NOMO-1 treated with DMSO at 0.1 percent for 48 hours (cell line): ENCODE measurements around the gene INS.
"Not testable (repeated sequence)": the region's sequence is repeated elsewhere in the genome, so short reads cannot be mapped to it uniquely, and the experiment has no call there.

Experiments used
- DNase-seq: peaks from one replicate; lab custom pipeline; 2025; ENCODE audit not compliant: unreplicated experiment; lab: John Stamatoyannopoulos, UW

Gene INS

DNA sequence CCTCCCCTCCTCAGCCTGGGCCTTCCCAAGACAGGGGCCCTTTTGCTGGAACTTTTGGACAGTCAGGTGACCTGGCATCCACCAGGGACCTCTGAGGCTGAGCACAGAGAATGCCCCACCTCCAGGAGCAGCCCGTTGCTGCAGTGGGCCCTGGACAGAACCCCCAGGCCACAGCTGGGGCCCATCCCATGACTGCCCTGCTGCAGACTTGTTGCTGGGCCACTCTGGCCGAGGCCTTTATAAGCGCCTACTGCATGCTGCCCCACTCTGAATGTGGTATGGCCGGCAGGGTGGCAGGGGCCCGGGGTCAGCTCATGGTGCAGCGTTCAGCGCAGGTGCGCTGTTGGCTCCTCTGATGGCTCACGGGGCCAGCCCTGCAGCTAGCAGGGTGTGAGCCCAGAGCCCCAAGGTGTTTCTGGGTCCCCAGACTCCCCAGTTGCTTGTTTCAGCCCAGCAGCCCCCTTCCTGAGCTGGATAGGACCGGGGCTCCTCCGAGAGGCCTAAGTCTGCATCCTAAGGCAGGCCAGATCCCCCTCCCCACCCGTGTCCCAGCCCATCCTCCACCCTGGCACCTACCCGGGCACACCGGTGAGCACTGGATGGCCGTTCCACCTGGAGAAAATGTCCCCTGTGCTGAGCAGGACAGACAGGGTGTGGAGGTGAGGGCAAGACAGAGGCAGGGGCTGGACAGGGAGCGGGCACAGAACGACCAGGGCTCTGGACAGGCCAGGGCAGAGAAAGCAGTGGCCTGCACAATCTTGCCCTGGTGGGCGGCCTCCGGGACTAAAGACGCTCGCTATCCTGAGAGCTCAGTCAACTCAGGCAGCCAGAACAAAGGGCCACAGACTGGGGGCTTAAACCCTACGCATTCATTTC, 38.7 kb upstream of the INS start:
- DNase-seq = no peak

DNA sequence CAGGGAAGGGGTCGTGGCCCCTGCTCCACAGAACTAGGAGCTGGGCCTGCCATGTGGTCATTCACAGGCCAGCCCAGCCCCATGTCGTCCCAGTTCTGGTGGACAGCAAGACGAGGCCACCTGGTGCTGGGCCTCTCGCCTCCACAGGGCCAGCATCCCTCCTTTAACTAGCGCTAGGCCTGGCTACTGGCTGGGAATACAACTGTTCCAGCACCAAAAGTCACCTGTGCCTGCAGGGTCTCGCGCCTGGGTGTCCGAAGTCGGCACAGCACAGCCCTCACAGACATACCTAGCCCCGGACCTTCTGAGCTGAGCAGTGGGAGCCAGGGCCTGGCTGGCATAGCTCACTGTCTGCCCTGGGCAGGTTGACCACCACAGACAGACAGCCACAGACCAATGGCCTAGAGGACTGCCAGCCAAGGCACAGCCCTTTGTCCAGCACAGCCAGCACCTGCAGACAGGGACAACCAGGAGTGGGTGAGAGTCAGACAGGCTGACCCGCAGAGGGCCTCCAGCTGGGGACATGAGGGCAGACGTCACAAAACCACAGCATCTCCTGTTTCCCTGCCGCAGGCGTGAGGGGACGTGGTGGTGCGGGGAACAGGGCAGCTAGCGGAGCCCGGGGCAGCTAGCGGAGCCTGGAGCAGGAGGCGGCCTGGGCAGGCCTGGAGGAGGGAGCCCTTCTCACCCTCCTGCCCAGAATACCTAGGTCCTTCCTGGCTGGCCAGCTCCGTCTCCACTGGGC, 37.8 kb upstream of the INS start:
- DNase-seq = peak; percentile 11

DNA sequence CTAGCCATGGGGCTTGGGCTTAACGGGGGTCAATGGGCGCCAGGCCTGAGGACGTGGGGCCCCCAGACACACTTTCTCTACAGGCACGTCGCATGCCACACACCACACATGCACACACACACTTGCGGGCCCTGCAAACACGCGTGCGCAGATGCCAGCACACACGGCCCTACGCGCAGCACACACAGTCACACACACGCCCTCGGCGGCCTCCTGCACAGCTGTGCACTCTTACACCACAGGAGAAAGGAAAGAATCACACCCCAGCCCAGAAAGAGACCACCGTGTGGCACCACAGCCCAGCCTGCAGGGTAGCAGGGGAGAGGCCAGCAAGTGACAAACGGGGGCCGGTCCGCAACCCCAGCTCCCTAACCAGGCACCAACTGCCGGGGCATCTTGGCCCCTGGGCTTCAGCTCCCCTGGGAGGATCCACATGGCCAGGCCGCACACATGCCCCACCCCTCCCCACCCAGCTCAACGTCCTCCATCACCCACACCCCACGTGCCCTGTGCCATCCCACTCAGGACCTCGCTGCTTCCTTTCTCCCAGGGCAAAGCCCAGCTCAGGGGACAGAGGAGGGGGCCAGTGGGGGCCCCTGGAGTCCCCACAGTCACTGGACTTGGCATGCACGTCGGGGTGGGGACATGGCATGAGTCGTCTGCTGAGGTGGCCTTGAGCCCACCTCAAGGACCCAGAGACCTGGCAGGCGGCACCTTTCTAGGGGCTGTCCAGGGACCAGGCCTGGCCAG, 36.9 kb upstream of the INS start:
- DNase-seq = no peak

DNA sequence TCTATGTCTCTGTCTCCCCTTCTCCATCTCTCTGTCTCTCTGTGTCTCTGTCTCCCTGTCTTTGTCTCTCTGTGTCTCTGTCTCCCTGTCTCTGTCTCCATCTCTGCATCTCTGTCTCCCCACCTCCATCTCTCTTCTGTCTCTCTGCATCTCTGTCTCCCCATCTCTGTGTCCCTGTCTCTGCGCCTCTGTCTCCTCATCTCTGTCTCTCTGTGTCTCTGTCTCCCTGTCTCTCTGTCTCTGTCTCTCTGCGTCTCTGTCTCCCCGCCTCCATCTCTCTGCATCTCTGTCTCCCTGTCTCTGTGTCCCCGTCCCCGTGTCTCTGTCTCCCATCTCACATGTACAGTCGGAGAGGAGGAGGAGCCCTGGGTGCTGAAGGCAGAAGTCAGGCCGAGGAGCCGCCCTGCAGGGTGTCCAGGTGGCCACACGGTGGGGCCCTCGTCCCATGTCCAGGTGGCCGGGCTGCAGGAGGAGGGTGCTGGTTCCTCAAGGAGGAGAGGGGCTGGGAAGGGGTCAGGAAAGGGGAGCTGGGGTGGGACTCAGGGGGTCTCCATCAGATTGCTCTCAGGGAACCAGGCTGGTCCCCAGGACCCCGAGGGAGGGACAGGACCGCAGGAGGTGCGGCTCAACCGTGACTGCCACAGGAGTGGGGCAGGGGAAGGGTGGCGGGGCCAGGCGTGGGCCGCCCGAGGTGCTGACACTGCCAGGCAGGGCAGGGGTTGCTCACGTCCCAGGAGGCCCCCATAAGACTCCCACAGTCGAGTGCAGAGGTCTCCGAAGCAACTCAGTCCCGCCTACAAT, 36.2 kb upstream of the INS start:
- peak; percentile 70 for DNase-seq

DNA sequence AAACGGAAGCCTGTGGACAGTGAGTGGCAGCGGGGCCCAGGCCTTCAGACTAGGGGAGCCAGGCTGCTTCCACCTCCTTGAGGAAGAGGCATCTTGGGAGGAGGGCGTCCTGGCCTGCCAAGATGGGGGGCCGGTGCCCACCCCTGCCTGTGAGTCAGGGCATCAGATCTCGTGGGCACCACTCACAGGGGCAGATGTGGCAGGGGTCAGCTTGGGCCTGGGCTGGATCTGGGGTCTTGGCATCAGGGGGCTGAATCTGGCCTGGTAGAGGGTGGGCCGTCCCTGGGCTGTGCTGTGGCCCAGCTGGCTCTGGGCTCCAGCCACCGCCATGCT, 34.7 kb upstream of the INS start:
- DNase-seq = no peak

DNA sequence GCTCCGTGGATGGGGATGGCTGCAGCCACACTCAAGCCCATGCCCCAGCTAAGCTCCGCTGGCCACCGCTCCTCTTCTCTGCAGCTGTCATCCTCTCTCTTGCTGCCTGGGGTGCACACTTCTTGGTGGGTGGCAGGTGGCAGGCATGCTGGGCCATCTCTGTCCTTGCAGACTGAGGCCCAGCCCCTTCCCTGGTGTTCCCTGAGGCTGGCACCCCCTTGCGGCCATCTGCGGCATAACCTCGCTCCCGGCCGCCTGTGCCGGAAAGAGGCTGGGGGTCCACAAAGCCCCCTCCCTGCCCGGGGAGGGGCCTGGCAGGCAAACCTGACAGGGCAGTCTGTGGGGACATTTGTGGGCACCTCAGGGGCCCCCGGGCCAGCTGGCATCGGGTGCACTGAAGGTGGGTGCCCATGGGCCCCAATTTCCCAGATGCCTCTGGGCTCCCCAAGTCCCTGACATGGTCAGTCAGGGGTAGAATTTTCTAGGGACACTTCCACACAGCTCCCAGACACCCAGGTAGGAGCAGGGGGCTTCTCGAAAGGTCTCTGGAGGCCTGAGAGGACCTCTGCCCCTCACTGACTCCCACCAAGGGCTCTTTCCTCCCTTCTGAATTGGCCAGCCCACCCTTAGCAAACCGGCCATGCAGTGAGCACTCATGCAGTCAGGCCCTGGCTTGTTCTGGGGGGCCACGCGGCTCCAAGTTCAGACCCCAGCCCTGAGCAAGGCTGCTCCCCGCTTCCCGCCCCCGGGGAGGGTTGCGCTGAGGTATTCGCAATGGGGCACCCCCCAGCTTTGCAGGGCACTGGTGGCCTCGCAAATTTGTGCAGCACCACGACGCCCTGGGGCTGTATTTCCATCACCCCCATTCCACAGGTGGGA, 34.1 kb upstream of the INS start:
- peak; percentile 38 for DNase-seq

DNA sequence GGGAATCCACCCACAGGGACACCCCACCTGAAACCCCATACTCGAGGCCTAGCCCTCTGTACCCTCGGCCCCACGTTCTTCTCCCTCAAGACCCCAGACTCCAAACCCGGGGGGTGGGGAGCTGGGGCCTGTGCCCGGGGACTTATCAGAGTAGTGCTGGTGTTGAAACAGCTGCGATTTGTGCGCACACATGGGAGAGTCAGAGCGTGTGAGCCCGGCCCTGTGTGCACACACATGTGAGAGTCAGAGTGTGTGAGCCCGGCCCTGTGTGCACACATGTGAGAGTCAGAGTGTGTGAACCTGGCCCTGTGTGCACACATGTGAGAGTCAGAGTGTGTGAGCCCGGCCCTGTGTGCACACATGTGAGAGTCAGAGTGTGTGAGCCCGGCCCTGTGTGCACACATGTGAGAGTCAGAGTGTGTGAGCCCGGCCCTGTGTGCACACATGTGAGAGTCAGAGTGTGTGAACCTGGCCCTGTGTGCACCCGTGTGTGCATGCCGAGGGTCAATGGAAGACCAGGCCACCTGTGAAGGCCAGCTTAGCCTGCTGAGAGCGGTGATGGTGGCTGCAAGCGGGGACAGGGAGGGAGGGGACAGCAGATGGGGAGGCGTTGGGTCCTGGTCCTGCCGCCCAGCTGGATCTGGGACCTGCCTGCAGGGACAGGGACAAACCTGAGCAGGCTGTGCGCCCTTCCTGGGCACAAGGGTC, 33.0 kb upstream of the INS start:
- not testable (repeated sequence) for DNase-seq

DNA sequence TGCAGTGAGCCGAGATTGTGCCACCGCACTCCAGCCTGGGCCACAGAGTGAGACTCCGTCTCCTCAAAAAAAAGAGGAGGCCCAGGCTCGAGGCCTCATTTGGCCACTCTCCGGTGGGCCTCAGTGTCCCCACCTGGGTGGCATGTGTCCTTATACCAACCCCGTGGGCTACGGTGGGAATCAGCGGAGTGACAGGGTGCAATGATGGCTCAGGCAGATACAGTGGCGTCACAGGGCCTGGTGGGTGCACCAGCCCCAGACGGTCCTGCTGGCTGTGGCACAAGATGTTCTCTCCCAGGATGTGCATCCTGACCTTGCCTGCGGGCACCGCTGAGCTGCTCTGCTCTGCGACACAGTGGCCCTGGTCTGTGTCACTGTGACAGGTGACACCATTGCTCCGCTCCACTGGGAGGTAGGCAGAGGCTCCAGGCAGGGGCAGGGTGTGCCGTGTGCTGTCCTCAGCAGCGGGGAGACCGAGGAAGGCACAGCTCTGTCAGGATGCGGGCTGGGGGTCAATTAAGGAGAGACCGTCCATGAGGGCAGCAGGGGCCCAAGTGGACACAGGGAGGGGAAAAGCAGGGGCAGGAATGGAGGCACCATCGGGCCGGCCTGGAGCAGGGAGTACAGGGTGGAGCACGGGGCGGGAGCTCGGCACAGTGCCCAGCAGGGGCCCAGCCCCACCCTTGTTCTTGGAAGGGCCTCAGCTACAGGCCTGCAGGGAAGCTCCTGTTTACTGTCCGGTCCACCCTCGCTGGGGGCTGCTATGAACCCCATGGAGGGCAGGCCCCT, 32.3 kb upstream of the INS start:
- DNase-seq = no peak

DNA sequence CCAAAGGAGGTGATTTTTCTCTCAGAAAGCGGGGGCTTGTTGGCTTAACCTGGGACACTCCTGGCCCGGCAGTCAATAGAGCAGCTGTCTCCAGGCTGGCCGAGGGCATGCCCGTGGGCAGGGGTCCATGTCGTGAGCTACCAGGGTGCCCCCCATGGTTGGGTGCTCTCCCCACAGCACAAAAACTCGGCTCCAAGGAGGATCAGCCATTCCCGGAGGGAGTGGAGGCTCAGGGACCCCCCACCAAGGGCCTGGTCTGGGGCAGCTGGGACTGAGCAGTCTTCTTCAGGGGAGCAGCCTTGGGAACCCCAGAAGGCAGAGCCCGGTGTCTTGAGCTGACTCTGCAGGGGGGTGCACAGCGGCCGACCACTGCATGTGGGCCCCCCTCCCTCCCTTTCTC, 31.4 kb upstream of the INS start:
- DNase-seq = no peak

DNA sequence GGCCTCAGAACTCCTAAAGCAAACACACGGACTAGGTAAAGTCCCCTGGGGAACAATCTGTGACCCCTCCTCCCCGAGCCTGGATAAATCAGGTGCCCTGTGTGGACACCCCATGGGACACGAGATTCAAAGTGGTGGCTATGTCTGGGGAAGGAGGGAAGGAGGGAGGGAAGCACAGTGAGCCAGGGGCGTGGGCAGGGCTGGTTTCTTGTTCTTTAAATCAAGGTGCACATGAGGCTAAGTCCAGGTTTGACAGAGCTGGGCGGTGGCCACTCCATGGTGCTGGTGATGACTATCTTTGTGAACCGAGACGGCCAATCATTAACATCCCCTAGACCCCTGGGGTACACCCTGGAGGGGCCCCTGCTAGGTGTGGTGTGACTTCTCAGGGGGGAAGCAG, 30.9 kb upstream of the INS start:
- no peak for DNase-seq

DNA sequence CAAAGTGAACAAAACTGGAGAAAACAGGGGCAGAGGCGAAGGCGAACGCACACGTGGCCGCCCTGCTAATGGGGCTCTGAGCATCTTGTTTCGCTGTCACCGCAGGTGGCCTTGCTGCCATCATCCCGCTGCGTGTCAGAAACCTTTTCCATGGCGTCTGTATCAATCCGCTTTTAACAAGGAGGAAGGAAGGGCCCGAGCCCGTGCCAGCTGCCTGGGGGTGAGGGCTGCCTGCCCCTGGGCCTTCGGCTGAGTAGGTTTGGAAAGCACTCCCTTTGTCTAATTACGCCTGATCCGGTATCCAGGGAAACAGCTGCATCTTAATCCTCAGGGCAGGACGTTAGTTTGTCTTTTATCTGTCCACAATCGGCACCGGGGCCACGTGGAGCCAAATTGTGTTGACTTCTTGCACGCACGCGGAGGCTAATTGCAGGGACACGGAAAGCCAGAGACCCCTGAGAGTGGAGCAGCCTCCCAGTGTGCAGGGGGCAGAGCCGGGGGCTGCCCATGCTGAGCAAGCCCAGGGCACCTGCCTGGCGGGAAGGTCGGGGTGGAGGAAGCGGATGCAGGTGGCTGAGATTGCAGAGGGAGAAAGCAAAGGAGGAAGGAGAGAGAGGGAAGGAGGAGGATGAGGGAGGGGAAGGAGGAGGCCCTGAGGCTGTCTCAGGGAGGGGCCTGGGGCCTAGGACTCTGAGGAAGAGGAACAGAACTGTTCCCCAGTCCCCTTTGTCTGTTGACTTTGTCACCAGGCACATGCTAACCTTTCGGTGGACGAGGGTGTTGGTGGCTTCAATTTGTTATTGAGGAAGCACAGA, 29.9 kb upstream of the INS start:
- peak; percentile 71 for DNase-seq

DNA sequence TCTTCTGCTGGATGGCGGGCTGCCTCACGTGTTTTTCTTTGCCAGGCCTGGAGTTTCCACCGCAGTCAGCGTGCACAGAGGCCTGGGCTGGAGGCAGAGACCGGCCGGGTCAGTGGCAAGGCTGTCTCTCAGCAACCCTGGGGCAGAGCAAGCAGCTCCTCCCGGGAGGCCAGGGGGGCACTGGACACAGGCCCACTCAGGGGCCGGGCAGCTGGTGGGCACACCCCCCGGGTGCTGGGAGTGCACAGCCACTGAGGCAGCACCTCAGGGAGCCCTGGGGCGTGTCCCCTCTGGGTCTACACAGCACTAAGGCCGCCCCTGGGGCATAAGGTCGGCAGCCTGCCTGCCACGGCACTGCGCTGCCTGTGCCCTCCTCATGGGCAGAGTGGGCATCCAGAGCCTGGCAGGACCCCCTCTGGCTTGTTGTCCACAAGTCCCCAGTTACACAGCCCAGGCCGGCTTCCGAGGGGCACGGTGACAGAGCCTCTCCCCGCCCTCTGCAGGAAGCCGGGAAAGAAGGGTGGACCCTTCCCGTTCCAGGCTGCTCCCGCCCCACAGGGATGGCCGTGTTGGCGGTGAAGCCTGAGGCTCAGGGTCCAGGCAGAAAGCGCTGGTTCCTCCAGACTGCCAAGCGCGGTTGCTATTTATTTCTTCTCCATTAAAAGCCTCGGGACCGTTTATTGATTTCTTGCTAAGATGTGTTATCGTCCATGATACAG, 29.1 kb upstream of the INS start:
- DNase-seq = no peak

DNA sequence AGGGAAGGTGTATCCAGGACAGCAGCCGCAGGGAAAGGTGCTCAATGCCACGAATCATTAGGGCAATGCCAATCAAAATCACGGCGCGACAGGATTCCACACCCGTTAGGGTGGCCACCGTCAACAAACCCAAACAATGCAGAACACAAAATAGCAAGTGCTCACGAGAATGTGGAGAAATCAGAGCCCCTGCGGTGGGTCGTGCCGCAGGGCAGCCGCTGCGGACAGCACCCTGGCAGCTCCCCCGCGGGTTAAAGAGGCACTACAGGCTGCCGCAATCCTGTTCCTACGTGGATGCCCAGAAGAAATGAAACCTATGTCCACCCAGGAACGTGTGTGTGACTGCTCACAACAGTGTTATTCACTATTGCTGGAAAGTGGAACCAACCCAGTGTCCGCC, 27.7 kb upstream of the INS start:
- no peak for DNase-seq

DNA sequence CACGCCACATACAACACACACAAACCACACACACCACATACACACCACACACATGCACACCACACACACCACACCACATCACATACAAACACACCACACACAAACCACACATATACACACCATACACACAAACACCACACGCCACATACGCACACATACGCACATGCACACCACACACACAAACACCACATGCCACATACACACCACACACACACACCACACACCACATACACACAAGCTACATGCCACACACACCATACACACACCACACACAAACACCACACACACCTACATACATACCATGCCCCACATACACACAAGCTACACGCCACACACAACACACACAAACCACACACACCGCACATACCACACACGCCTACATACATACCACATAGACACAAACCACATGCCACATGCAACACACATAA, 26.3 kb upstream of the INS start:
- no peak for DNase-seq

DNA sequence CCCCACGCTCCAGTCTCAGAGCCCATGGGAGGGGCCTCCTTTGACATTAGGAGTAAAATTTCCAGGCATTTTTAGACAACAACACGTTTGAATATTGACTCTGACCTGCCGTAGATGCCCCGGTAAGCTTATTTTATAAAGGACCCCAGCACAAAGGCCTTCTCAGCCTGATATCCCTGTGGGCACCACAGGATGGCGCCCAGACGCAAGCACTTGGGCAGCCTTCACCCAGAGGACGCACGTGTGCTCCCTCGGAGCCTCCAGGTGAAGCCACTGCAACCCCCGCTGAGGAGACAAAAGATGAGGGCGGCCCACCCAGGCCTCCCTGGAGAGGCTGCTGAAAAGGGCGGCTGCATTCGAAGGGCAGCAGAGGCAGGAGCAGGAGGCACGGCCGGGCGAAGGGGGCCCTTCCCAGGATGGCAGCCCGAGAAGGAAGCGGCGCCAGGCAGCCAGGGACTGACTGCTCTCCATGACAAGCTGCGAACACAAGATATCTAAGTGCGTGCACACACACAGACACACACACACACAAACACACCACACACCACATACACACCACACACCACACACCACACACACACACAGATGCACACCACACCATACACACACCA, 25.8 kb upstream of the INS start:
- peak; percentile 64 for DNase-seq

DNA sequence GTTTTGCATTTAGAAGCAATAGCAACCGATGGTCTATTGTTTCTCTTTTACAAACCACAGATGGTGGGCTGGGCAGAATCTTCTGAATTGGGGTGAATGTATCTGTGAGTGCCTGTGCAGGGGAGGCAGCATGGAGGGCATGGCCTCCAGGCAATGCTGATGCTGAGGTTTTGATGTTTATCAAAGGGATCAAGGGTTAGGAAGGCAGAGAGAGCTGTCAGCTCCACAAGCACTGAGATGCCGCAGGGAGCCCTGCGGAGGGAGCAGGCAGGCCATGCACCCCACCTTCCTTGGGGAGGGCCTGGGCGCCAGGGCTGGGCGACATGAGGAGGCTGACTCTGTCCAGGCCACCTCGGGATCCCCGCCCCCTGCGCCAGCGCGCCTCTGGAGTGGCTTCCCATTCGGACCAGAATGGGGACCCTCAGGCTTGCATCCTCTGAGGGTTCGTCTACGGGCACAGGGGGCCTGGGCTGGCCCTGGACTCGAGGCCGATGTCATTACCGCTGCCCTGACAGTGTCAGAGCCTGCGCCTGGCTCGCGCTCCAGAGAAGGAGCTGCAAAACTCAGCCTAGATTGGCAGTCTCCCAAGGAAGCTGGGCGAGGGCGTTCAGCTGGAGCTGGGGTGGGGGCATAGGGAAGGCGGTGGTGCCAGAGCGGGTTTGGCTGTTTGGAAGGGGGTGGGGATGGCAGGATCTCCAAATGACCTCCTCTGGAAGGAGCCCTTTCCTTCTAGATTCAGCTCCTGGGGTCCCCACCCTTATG, 24.5 kb upstream of the INS start:
- no peak for DNase-seq
